Left cardiac atrium (tissue), 4 donors: Measurements from ENCODE around the gene IL3. TPM values are rescaled to one million over a fixed set of nuclear protein-coding genes. Genes with fewer than 3 reads are reported as not detected.

Experiments
- ATAC-seq, 2 donors: fragments of 200-7000 bp; cut with Tn5 transposase; one replicate each; pipeline ENCODE4 v1.9.1; 2020; ENCODE audit warnings: mild to moderate bottlenecking in 2 of 2, moderate library complexity in 2 of 2
- DNase-seq: peaks from one replicate; pipeline ENCODE4 v3.0.0-alpha.2; 2020
- intact Hi-C, 2 donors: fragments of 100-400 bp; cut with DNase I; formaldehyde crosslinking; loops; one replicate each; pipeline versions ENCODE4 v1.14.1 to v1.15.1; 2022 to 2023
- total RNA-seq, 2 donors: library from RNA; stranded (reverse); fragmentation: NEBNext Ultra II Directional; extraction: Animal tissue kit (Norgen Biotek cat#: 25700); gene quantifications; one replicate each; pipeline ENCODE4 v1.2.1, GENCODE V29; 2021
- donor health status: DM: no; HTN: yes; CAD: no.
- donor health status: DM: no; HTN: yes; CAD: no; lungs with severe emphysema.
- donor health status: DM: yes; HTN: yes; CAD: no.
- donor health status: Dilated cardiomyopathy.

IL3 gene
- total RNA-seq, 2 donors from 2014 or later = not detected

GRCh38 chr5:132067941-132068808 lies 7.7 kb downstream of the IL3 start:
- DNase-seq (no peak), ATAC-seq (no peak)
- intact Hi-C loops = loop anchor here in 1 of 2 donors (5.0 to 10.0 kb wide), 2 partner anchors 64 to 127 kb away; no protein-coding TSS in a partner anchor

GRCh38 chr5:132069561-132069960 lies 9.1 kb downstream of the IL3 start:
- ATAC-seq (no peak), DNase-seq (no peak)
- intact Hi-C loops = loop anchor here in 1 of 2 donors (5.0 to 10.0 kb wide), 2 partner anchors 63 to 125 kb away; no protein-coding TSS in a partner anchor

- intact Hi-C loops = loop anchor here in 1 of 2 donors (5.0 to 10.0 kb wide), 2 partner anchors 62 to 125 kb away; no protein-coding TSS in a partner anchor
- DNase-seq (no peak), ATAC-seq (no peak)
These were observed 9.5 kb downstream of the IL3 start for GRCh38 chr5:132069994-132070393.

- intact Hi-C loops = no loop called here
- DNase-seq (no peak), ATAC-seq (no peak)
These were observed 10.2 kb downstream of the IL3 start for GRCh38 chr5:132070460-132071337.

- intact Hi-C loops = no loop called here
- ATAC-seq (no peak), DNase-seq (no peak)
These were observed 10.9 kb downstream of the IL3 start for GRCh38 chr5:132071338-132071707.

GRCh38 chr5:132072070-132072469 lies 11.6 kb downstream of the IL3 start:
- intact Hi-C loops = no loop called here
- DNase-seq (no peak), ATAC-seq (no peak)

- DNase-seq (no peak), ATAC-seq (no peak)
- intact Hi-C loops = no loop called here
These were observed 12.1 kb downstream of the IL3 start for GRCh38 chr5:132072528-132072927.

- intact Hi-C loops = no loop called here
- ATAC-seq (no peak), DNase-seq (no peak)
These were observed 13.0 kb downstream of the IL3 start, which contains the start of gene CSF2 for GRCh38 chr5:132073231-132074013. Gene CSF2 (plus strand): TSS chr5:132073789. CDS start chr5:132073824, 35 bp downstream.

GRCh38 chr5:132074091-132074771 lies 13.8 kb downstream of the IL3 start:
- ATAC-seq = no peak
- intact Hi-C loops = no loop called here
- no peak for DNase-seq

- ATAC-seq = no peak
- intact Hi-C loops = no loop called here
These were observed 14.6 kb downstream of the IL3 start for GRCh38 chr5:132074772-132075718.

GRCh38 chr5:132075719-132076077 lies 15.2 kb downstream of the IL3 start:
- DNase-seq (no peak), ATAC-seq (no peak)
- intact Hi-C loops = no loop called here

More at GRCh38 chr5:132074772-132075718, 14.6 kb downstream of the IL3 start:
- no peak for DNase-seq

- ATAC-seq (no peak), DNase-seq (no peak)
- intact Hi-C loops = no loop called here
These were observed 15.9 kb downstream of the IL3 start for GRCh38 chr5:132076202-132076830.

- intact Hi-C loops = no loop called here
These were observed 16.5 kb downstream of the IL3 start for GRCh38 chr5:132076983-132077382.

GRCh38 chr5:132079081-132079480 lies 18.6 kb downstream of the IL3 start:
- ATAC-seq (no peak), DNase-seq (no peak)
- intact Hi-C loops = no loop called here

More at GRCh38 chr5:132076983-132077382, 16.5 kb downstream of the IL3 start:
- ATAC-seq (no peak), DNase-seq (no peak)

- intact Hi-C loops = no loop called here
- DNase-seq (no peak), ATAC-seq (no peak)
These were observed 19.2 kb downstream of the IL3 start for GRCh38 chr5:132079619-132080018.

- intact Hi-C loops = no loop called here
- DNase-seq (no peak), ATAC-seq (no peak)
These were observed 20.1 kb downstream of the IL3 start for GRCh38 chr5:132080595-132080994.

GRCh38 chr5:132081458-132081857 lies 21.0 kb downstream of the IL3 start:
- intact Hi-C loops = no loop called here
- ATAC-seq = no peak
- DNase-seq = no peak
